NCI-H748 treated with DMSO at 0.1 percent for 48 hours (cell line): ENCODE measurements around the gene HLA-DPB1.

ENCODE experiments used
- DNase-seq: peaks from one replicate; lab custom pipeline; 2025; lab: John Stamatoyannopoulos, UW

The HLA-DPB1 gene

GRCh38 chr6:33136310-33136900, 60.6 kb downstream of the HLA-DPB1 start:
- no peak for DNase-seq
